H9 (cell line): ENCODE data around the gene FBXW4. TPM values are rescaled to one million over a fixed set of nuclear protein-coding genes. Genes with fewer than 3 reads are reported as not detected.

Experiments used
- DNase-seq: peaks from one replicate; pipeline ENCODE4 v3.0.0-alpha.2; 2017
- H2AFZ ChIP-seq: one replicate; pipeline ENCODE4 v1.6.1; 2013; ENCODE audit warnings: mild to moderate bottlenecking, low read length, control low read depth, moderate library complexity
- H2AK5ac ChIP-seq: 2 replicates; pipeline ENCODE4 v1.6.1; 2013; ENCODE audit warnings: low read length, control low read depth, mixed read lengths; ENCODE audit not compliant: insufficient read length
- H2BK120ac ChIP-seq: one replicate; pipeline ENCODE4 v1.6.1; 2013; ENCODE audit warnings: low read depth, mild to moderate bottlenecking, low read length, control low read depth, inconsistent platforms; ENCODE audit not compliant: poor library complexity, severe bottlenecking
- H2BK12ac ChIP-seq: 2 replicates; pipeline ENCODE4 v1.6.1; 2013; ENCODE audit warnings: low read length, control low read depth, mixed read lengths, low read depth; ENCODE audit not compliant: insufficient read length
- H2BK15ac ChIP-seq: 2 replicates; pipeline ENCODE4 v1.6.1; 2013; ENCODE audit warnings: low read depth, low read length, control low read depth
- H2BK20ac ChIP-seq: one replicate; pipeline ENCODE4 v1.6.1; 2013; ENCODE audit warnings: low read depth, mild to moderate bottlenecking, low read length, control low read depth, inconsistent platforms; ENCODE audit not compliant: poor library complexity, severe bottlenecking
- H2BK5ac ChIP-seq: 2 replicates; pipeline ENCODE4 v1.6.1; 2013; ENCODE audit warnings: low read length, control low read depth, mixed read lengths; ENCODE audit not compliant: insufficient read length
- H3K14ac ChIP-seq: 2 replicates; pipeline ENCODE4 v1.6.1; 2013; ENCODE audit warnings: low read length, control low read depth; ENCODE audit not compliant: insufficient read depth
- H3K18ac ChIP-seq: 2 replicates; pipeline ENCODE4 v1.6.1; 2013; ENCODE audit warnings: low read depth, mild to moderate bottlenecking, mixed read lengths, low read length, control low read depth; ENCODE audit not compliant: insufficient read length
- H3K23ac ChIP-seq: 2 replicates; pipeline ENCODE4 v1.6.1; 2013; ENCODE audit warnings: low read length, control low read depth, mixed read lengths, low read depth; ENCODE audit not compliant: insufficient read length
- H3K23me2 ChIP-seq: 2 replicates; pipeline ENCODE4 v1.6.1; 2013; ENCODE audit warnings: low read depth, mild to moderate bottlenecking, mixed read lengths, low read length, control low read depth; ENCODE audit not compliant: insufficient read length, poor library complexity, severe bottlenecking
- H3K27ac ChIP-seq: 2 replicates; pipeline ENCODE4 v1.5.1; 2013; ENCODE audit warnings: low read length, control low read depth, mixed read lengths, low read depth; ENCODE audit not compliant: insufficient read length
- H3K27me3 ChIP-seq: 2 replicates; pipeline ENCODE4 v1.6.1; 2013; ENCODE audit warnings: low read length, control low read depth, inconsistent platforms; ENCODE audit not compliant: insufficient read depth
- H3K4ac ChIP-seq: 2 replicates; pipeline ENCODE4 v1.6.1; 2013; ENCODE audit warnings: low read depth, mild to moderate bottlenecking, control low read depth, inconsistent platforms, low read length, moderate library complexity
- H3K4me1 ChIP-seq: 2 replicates; pipeline ENCODE4 v1.6.1; 2013; ENCODE audit warnings: low read length, control low read depth, inconsistent platforms; ENCODE audit not compliant: insufficient read depth
- H3K4me2 ChIP-seq: 2 replicates; pipeline ENCODE4 v1.6.1; 2013; ENCODE audit warnings: low read length, control low read depth, mixed read lengths; ENCODE audit not compliant: insufficient read length, insufficient read depth
- H3K56ac ChIP-seq: 2 replicates; pipeline ENCODE4 v1.6.1; 2013; ENCODE audit warnings: low read depth, mild to moderate bottlenecking, mixed read lengths, low read length, control low read depth; ENCODE audit not compliant: insufficient read length
- H3K79me1 ChIP-seq: 2 replicates; pipeline ENCODE4 v1.6.1; 2013; ENCODE audit warnings: low read depth, mild to moderate bottlenecking, moderate library complexity, low read length, control low read depth, inconsistent platforms; ENCODE audit not compliant: insufficient read depth, poor library complexity, severe bottlenecking
- H3K79me2 ChIP-seq: 2 replicates; pipeline ENCODE4 v1.6.1; 2013; ENCODE audit warnings: low read length, control low read depth, inconsistent platforms; ENCODE audit not compliant: insufficient read depth
- H3K9ac ChIP-seq: 2 replicates; pipeline ENCODE4 v1.6.1; 2013; ENCODE audit warnings: low read length, control low read depth, mixed read lengths; ENCODE audit not compliant: insufficient read length; ENCODE audit errors: extremely low read depth
- H3K9me3 ChIP-seq: one replicate; pipeline ENCODE4 v1.6.1; 2013; ENCODE audit warnings: low read depth, low read length, inconsistent platforms; ENCODE audit not compliant: control insufficient read depth
- H3T11ph ChIP-seq: one replicate; pipeline ENCODE4 v1.6.1; 2013; ENCODE audit warnings: mild to moderate bottlenecking, low read length, control low read depth, inconsistent platforms
- H4K20me1 ChIP-seq: one replicate; pipeline ENCODE4 v1.6.1; 2013; ENCODE audit not compliant: control insufficient read depth, insufficient read length, insufficient read depth
- H4K5ac ChIP-seq: 2 replicates; pipeline ENCODE4 v1.6.1; 2013; ENCODE audit warnings: low read depth, mild to moderate bottlenecking, mixed read lengths, low read length, control low read depth; ENCODE audit not compliant: insufficient read length
- H4K8ac ChIP-seq: replicated peaks from 2 replicates; pipeline ENCODE4 v1.6.1; 2013; ENCODE audit warnings: low read length, control low read depth, mixed read lengths, low read depth; ENCODE audit not compliant: insufficient read length
- H4K91ac ChIP-seq: 2 replicates; pipeline ENCODE4 v1.6.1; 2013; ENCODE audit warnings: low read depth, mild to moderate bottlenecking, moderate library complexity, mixed read lengths, low read length, control low read depth; ENCODE audit not compliant: insufficient read length
- H3K27ac Mint-ChIP-seq, 3 experiments: 2 replicates in 2 of 3; 3 replicates in 1 of 3; pipeline ENCODE4 v1.8.0; 2020 to 2021; ENCODE audit warnings: mixed read lengths in 3 of 3, mild to moderate bottlenecking in 1 of 3, moderate library complexity in 1 of 3
- H3K27me3 Mint-ChIP-seq: 2 replicates; pipeline ENCODE4 v1.8.0; 2021; ENCODE audit warnings: low read depth, mild to moderate bottlenecking, moderate library complexity, mixed read lengths
- H3K36me3 Mint-ChIP-seq, 3 experiments: 2 replicates in 2 of 3; 3 replicates in 1 of 3; pipeline ENCODE4 v1.8.0; 2020 to 2021; ENCODE audit warnings: low read depth in 3 of 3, mixed read lengths in 3 of 3; ENCODE audit not compliant: insufficient read depth in 1 of 3
- H3K4me1 Mint-ChIP-seq, 2 experiments: 2 replicates each; pipeline ENCODE4 v1.8.0; 2020; ENCODE audit warnings: mixed read lengths in 2 of 2
- H3K4me3 Mint-ChIP-seq, 2 experiments: 2 replicates in 1 of 2; 3 replicates in 1 of 2; pipeline ENCODE4 v1.8.0; 2020 to 2021; ENCODE audit warnings: mild to moderate bottlenecking in 2 of 2, mixed read lengths in 2 of 2, moderate library complexity in 1 of 2
- H3K9me3 Mint-ChIP-seq, 2 experiments: 2 replicates in 1 of 2; 3 replicates in 1 of 2; pipeline ENCODE4 v1.8.0; 2020; ENCODE audit warnings: mild to moderate bottlenecking in 2 of 2, mixed read lengths in 2 of 2, moderate library complexity in 1 of 2
- CTCF ChIP-seq: fragments of 200-600 bp; sonication (generic); conservative IDR thresholded peaks from 3 replicates; pipeline ENCODE4 v1.8.0; 2021; ENCODE audit warnings: antibody characterized with exemption, mild to moderate bottlenecking
- WGBS: extraction: QIAGEN DNeasy Blood & Tissue Kit; methylation state at CpG from one replicate; pipeline ENCODE4 v1.1.7; 2013; ENCODE audit warnings: missing lambda C conversion rate, low lambda C conversion rate, mixed read lengths; ENCODE audit not compliant: insufficient read length; ENCODE audit errors: extremely low coverage; 5-methylcytosine and 5-hydroxymethylcytosine counted together
- total RNA-seq: library from RNA; stranded (reverse); gene quantifications from 2 replicates; pipeline ENCODE4 v1.2.1, GENCODE V29; 2021

Gene FBXW4
- total RNA-seq, 1 experiment from 2014 or later: 41.6 TPM

- Histone ChIP-seq H3K4me2 (no peak overlapping the region), H4K91ac (no peak overlapping the region), H3K23ac (no peak overlapping the region), H2BK120ac (no peak overlapping the region), H3K79me1 (no peaks in the 10 kb centered on the region), H3K79me2 (no peaks in the 10 kb centered on the region), H3K23me2 (no peaks in the 10 kb centered on the region), H4K8ac (no peak overlapping the region), H3K56ac (no peak overlapping the region), H3K9ac (no peak overlapping the region), H3K9me3 (no peaks in the 10 kb centered on the region), H4K5ac (no peak overlapping the region), H3K27ac (no peak overlapping the region), H3K27me3 (no peaks in the 10 kb centered on the region), H2BK15ac (no peak overlapping the region), H4K20me1 (no peaks in the 10 kb centered on the region), H3K14ac (peak overlapping the region; percentile 32; the same call in 1 of the 2 replicates), H2AFZ (no peak overlapping the region), H3K18ac (no peak overlapping the region), H3K4me1 (no peaks in the 10 kb centered on the region; the same call in 1 of the 2 replicates), H2AK5ac (no peak overlapping the region), H3K4ac (no peak overlapping the region), H3T11ph (no peak overlapping the region), H2BK5ac (no peak overlapping the region), H2BK20ac (no peak overlapping the region), H2BK12ac (no peak overlapping the region)
- peak overlapping the region; percentile 44 to 84 (median 81); a peak in 6 of 7 replicates for H3K27ac Mint-ChIP-seq
- no peaks in the 10 kb centered on the region; the same call in 1 of the 2 replicates for H3K27me3 Mint-ChIP-seq
- TF ChIP-seq CTCF: no peak
- H3K36me3 Mint-ChIP-seq: peaks cover 6 to 17% (median 14%) of the 10 kb centered on the region in 3 experiments; a peak in 6 of 7 replicates
- DNase-seq: no peak
- H3K4me3 Mint-ChIP-seq: no peak overlapping the region; a peak in 1 of 5 replicates
- peaks cover 36 to 52% of the 10 kb centered on the region in 2 experiments for H3K4me1 Mint-ChIP-seq
- no CpG with 5 or more reads among the region's 13 CpGs for WGBS
- no peaks in the 10 kb centered on the region for H3K9me3 Mint-ChIP-seq
These were observed 80.1 kb downstream of the FBXW4 start for GRCh38 chr10:101614663-101615524.
